Stimulated activated CD4-positive, alpha-beta T cell treated with anti-CD3 and anti-CD28 coated beads, Interleukin-1b, Interleukin-23, amount 100 ng/mL, for 24 hours (primary cell): ENCODE results near the gene ZNF714.
A peak's percentile ranks its signal among the peaks of the same experiment; 100 is the strongest.

ENCODE experiments used
- DNase-seq, 4 experiments: peaks; one replicate each; pipeline ENCODE4 v3.0.0-alpha.2; 2020; ENCODE audit warnings: low read depth in 4 of 4, low spot score in 1 of 4

ZNF714 gene

DNA sequence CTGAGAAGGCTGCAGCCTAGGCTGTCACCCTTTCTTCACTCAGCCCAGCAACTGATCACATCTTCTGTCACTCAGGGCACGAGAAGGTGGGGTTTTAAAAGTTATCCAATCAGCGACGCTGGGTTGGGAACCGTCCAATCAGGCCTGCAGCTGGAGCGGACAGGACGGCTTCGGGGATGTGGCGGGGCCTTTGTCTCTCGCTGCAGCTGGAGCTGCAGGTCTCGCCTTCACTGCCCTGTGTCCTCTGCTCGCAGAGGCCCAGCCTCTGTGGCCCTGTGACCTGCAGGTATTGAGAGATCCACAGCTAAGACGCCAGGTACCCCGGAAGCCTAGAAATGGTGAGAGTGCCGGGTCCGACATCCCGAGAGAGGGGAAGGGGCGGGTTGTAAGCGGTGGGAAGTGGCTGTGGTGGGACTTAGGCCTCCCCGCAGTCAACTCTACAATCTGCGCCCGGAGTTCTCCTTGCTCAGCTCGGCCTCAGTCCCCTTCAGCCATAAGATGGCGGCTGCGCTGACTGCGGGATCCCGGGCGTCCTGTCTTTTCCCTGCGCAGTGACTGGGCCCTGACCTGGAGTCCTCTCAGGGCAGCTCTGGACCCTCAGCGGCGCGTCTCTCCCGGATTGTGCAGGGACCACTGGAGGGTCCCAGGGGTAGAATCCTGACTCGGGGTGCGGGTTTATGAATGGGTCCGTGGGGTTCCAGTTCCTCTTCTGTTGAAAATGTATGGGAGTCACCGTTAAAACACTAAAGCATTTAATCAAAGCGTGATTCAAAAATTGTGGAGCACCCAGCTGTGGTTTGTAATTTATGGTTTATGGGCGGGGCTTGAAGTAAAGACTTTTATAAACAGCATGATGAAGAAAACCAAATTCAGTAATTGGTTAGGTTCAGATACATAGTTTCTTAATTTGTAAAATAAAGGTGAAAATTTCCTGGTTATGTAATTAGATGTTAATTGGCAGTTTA is at the start of gene ZNF714:
Gene ZNF714, plus strand, starts transcription at position 193 of the 965 bp plus-strand sequence. CDS start 16,066 bp downstream, outside the sequence.
- peak; percentile 34 to 77 (median 59) for DNase-seq

DNA sequence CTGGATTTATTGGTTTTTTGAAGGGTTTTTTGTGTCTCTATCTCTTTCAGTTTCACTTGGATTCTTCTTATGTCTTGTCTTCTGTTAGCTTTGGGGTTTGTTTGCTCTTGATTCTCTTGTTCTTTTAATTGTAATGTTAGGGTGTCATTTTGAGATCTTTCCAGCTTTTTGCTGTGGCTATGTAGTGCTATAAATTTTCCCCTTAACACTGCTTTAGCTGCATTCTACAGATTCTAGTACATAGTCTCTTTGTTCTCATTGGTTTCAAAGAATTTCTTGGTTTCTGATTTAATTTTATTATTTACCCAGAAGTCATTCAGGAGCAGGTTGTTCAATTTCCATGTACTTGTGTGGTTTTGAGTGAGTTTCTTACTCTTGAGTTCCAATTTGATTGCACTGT is 37.0 kb upstream of the ZNF714 start:
- DNase-seq = no peak

DNA sequence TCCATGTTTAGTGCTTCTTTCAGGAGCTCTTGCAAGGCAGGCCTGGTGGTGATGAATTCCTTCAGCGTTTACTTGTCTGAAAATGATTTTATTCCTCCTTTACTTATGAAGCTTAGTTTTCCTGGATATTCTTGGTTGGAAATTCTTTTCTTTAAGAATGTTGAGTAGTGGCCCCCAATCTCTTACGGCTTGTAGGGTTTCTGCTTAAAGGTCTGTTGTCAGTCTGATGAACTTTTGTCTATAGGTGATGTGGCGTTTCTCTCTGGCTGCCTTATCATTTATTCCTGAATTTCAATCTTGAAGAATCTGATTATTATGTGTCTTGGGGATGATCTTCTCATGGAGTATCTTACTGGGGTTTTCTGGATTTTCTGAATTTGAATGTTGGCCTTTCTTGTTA is 35.5 kb upstream of the ZNF714 start:
- DNase-seq = no peak

DNA sequence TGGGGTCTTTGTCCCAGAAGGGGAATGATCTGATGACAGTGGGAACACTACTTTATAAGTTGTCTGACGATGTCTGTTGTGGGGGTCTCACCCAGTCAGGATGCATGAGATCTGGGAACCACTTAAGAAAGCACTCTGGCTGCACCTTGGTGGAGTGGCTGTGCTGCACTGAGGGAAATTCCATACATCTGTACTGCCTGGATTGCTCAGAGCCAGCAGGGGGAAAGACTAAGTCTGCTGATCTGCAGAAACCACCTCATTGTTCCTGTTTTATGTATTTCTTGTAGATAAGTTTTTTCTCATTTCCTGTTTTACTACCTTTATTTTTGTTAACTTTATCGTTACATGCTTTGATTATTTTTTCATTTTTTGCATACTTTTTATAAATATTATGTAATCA is 34.3 kb upstream of the ZNF714 start:
- no peak for DNase-seq

DNA sequence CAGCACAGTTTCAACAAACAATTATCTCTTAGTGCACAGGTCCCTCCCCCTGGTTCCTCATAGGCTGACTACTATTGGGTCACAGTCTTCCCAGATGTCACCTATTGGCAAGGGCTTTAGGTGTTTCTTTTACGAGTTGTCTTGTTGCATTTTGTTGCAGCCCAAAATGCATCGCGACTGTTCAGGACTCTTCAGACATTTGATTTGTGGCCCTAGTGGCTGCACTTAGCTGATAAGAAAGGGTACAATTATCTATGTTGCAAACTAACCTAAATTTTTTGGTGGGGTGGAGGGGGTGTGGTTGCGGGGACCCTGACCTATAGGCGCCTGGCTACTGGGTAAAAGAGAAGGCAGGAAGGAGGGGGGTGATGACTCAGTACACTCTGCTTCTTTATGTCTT is 29.1 kb upstream of the ZNF714 start:
- DNase-seq = no peak

DNA sequence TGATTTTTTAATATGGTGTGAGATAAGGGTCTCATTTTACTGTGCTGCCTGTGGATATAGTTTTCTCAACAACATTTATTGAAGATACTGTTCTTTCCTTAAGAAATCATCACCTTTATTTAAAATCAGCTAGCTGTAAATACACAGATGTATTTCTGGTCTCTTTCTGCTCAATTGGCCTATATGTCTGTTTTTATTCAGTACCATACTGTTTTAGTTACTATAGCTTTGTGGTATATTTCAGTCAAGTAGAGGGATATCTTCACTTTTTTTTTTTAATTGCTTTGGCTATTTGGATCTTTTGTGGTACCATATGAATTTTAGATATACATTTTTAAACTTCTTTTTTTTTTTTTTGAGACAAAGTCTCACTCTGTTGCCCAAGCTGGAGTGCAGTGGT is 16.7 kb upstream of the ZNF714 start:
- no peak for DNase-seq

DNA sequence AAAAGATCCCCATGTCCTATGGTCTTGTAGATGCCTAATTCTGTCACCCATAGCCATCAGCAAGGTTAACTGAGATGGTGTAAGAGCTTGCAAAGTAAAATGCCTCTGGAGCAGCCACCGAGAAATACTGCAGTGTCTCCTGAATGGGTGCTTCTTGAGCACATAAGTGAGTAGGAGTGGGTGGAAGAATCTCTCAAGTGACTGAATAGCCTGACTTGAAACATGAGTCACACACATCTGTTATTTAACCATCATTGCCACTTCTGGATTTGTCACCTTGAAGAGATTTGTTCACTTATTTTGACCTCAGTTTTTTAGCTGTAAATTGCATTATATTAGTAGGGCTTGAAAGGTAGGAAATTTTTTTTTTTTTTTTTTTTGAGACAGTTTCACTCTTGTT is 2.3 kb downstream of the ZNF714 start:
- no peak for DNase-seq

DNA sequence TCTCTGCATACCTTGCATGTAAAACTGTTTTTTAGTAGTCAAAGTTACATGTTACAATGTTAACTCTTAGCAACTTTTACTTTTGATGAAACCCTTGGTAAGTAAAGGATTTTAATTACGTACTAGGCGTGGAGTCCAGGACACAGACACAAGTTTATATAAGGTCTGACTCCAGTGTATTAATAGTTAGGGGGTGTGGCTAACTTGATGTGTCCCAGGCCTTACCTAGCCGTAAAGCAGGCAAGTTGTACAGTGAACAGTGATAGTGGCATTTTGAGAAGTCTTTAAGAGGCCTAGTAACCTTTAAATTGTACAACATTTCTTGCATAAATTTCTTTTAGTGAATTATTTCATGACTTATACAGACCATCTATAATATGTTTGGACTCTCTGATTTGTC is 5.9 kb downstream of the ZNF714 start:
- no peak for DNase-seq

DNA sequence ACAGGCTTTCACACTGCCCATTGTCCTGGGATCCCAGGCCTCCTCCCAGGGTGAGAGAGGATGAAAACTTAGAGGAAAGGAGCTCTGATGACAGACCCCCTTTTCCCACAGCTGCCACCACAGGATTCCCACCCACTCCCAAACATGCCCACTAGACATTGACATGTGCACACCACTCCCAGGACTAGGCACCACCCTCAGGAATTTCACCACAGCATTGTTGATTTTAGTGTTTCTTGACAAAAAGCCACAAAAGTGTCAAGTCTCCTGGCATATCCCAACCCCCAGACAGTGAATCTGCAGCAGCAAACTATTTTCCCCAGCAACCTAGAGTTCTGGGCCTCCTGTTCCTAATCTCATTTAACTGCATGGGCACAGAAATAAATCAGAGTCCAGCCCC is 10.1 kb downstream of the ZNF714 start:
- no peak for DNase-seq

DNA sequence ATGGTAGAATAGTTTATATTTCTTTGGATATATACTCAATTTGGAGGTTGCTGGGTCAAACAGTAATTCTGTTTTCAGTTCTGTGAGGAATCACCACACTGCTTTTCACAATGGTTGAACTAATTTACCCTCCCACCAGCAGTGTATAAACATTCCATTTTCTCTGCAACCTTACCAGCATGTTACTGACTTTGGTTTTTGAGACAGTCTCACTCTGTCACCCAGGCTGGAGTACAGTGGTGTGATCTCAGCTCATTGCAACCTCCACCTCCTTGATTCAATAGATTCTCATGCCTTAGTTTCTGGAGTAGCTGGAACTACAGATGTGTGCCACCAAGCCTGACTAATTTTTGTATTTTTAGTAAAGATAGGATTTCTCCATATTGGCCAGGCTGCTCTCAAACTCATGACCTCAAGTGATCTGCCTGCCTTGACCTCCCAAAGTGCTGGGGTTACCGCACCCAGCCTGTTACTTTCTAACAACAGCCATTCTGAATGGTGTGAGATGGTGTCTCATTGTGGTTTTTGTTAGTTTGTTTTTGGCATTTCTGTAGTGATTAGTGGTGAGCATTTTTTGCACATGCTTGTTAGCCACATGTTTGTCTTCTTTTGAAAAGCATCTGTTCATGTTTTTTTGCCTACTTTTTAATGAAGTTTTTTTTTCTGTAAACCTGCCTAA is 12.5 kb downstream of the ZNF714 start:
- DNase-seq = no peak

DNA sequence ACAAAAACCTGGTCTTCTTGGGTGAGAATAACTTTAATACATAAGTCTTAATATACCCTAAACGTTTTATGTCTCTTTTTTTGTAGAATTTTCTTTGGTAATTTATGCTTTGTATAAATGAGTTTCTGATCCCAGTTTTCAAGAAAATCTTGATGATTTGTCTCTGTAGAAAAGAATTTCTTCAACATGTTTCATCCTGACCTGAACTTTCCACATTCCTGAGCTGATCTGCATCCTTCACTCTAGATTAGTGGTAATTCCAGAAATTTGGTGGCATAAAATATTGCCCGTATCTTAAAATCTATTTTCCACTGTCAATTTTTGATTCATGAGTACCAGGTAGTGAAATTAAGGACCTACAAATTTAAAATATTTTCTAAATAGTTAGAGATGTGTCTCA is 16.3 kb downstream of the ZNF714 start:
- DNase-seq = no peak

DNA sequence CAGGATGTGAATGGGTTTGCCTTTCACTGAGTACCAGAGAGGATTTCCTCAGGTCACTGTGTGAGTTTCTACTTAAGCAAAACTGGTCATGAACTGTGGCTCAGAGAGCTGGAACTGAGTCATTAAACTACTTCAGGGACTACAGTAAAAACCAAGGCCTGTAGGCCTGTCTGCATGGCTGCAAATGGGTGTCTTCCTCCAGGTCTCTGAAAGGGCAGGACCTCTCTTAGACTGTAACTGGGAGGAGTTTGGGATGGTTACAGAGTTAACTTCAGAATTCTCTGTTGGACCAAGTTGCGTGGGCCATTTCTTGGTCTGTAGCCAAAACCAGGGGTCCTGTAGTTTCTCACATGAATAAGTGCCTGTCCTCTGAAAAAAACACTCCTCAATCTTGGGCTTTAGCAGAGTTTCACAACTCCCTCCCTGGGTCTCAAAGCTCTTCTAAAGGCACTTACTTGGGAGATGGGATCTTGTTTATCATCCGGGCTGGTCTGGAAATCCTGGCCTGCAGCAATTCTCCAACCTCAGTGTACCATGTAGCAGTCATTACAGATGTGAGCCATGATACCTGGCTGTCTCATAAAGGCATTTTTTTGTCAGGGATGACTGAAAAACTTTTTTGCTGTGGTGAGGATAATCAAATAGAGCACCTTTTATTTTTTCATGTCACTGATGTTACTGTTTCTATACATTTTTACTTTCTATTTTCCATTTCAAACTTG is 19.7 kb downstream of the ZNF714 start:
- no peak for DNase-seq

DNA sequence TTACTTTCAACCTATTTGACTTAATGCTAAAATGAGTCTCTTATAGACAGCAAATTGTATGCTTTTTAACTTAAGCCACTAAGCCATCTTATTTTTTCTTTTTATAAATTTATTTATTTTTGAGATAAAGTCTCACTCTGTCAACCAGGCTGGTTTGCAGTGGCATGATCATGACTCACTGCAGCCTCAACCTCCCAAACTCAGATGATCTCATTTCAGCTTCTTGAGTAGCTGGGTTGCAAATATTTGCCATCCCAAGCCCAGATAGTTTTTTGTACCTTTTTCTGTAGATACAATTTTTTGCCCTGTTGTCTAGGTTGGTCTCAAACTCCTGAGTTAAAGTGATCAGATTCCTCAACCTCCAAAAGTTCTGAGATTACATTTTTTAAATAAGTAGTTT is 27.1 kb downstream of the ZNF714 start:
- no peak for DNase-seq

DNA sequence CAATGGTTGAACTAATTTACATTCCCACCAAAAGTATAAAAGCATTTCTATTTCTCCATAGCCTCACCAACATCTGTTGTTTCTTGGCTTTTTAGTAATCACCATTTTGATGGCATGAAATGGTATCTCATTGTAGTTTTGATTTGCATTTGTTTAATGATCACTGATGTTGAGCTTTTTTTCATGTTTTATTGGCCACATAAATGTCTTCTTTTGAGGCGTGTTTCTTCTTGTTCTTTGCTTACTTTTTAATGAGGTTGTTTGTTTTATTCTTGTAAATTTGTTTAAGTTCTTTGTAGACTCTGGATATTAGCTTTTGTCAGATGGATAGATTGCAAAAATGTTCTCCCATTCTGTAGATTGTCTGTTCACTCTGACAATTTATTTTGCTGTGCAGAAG is 28.2 kb downstream of the ZNF714 start:
- DNase-seq = no peak

DNA sequence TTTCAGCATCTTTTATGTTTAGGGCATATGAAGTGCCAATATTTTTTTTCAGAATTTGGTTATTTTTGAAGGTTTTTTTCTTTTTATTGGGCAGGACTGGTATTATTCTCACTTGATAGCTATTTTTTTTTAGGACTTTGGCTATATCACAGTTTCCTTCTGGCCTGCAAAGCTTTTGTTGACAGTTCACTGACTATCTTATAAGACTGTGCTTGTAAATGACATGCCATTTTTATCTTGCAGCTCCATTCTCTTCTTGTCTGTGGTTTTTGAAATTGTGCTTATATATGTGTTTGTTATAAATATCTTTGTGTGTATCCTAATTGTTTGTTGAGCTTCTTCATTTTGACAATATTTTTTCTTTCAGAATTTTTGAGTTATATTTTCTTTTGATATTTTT is 33.4 kb downstream of the ZNF714 start:
- no peak for DNase-seq

DNA sequence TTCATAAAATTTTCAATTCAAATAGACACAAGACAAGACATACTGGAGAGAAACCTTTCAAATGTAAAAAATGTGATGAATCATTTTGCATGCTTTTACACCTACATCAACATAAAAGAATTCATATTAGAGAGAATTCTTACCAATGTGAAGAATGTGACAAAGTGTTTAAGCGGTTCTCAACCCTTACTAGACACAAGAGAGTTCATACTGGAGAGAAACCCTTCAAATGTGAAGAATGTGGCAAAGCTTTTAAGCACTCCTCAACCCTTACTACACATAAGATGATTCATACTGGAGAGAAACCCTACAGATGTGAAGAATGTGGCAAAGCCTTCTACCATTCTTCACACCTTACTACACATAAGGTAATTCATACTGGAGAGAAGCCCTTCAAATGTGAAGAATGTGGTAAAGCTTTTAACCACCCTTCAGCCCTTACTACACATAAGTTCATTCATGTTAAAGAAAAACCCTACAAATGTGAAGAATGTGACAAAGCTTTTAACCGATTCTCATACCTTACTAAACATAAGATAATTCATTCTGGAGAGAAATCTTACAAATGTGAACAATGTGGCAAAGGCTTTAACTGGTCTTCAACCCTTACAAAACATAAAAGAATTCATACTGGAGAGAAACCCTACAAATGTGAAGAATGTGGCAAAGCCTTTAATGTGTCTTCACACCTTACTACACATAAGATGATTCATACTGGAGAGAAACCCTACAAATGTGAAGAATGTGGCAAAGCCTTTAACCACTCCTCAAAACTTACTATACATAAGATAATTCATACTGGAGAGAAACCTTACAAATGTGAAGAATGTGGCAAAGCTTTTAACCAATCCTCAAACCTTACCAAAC is 35.3 kb downstream of the ZNF714 start:
- no peak for DNase-seq

DNA sequence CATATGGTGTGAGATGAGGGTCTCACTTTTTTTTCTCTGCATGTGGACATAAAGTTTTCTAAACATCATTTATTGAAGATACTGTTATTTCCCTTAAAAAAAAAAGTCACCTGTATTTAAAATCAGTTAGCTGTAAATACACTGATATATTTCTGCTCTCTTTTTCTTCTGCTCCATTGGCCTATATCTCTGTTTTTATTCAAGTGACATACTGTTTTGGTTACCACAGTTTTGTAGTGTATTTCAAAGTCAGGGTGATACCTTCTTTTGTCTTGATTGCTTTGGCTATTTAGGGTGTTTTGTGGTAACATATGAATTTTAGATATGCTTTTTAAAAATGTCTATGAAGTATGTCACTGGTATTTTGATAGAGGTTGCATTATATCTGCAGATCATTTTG is 44.1 kb downstream of the ZNF714 start:
- DNase-seq = no peak

DNA sequence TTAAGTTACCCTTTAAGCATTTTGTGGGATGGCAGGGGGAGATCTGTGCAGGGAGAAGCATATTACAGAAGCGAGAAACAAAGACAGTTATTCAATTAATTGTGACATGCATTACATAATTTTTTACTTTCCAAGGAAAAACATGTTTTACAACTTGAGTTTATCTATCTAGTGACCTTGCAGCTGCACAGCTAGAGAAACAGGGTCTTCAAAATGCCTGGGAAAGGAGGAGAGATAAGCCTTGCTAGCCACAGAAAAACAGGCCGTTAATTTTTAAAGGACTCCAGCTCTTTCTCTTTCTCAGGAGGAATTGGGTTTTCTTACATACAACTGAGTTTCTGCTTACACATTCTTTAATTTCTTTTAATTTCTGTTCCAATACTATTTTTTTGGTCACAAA is 45.0 kb downstream of the ZNF714 start:
- DNase-seq = no peak

DNA sequence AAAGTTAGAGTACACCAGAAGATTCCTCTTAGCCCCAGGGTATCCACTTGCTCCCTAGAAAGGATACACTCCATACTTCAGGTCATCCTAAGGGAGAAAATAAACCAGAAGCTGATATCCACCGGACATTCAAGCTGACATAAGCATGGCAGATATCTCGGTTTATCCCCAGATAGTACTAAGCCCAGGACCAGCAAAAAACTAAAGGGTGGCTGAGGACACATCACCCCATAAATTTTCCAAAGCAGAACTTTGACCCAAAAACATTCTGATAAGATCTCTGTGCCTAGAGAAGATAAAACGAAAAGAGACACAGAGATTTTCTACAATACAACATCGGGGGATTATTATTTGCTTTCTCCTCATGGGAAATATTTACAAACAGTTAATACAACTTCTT is 45.9 kb downstream of the ZNF714 start:
- no peak for DNase-seq

DNA sequence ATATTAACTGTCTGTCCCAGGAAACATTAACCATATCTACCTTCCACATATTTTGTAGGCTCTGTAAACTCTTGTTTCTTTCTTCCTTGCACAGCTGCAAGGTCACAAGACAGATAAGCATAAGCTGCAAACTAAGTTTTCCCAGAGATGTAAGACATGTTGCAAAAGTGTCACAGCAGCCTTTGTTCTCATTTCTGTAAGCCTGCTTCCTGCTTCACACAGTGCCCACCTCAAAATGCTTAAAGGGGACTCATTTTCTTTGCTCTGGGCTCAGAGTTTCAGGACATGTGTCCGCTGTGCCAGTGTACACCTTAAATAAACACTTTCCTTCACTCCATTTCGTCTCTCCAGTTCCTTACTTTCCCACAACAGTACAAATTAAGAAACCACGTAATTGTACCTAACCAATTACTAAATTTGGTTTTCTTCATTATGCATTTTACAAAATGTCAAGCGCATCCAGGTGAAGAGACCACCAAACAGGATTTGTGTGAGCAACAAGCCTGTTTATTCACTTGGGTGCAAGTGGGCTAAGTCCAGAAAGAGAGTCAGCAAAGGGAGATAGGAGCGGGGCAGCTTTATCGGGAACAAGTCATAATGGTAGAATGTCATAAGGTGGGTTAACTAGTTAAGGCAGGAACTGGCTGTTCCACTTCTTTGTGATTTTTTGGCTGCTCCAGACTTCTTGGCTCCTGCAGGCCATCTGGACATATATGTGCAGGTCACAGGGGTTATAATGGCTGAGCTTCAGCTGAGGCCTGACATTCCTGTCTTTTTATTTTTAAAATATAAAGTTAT is 47.1 kb downstream of the ZNF714 start:
- no peak for DNase-seq
